ENCODE measurements around the gene POLR1A.

DNA sequence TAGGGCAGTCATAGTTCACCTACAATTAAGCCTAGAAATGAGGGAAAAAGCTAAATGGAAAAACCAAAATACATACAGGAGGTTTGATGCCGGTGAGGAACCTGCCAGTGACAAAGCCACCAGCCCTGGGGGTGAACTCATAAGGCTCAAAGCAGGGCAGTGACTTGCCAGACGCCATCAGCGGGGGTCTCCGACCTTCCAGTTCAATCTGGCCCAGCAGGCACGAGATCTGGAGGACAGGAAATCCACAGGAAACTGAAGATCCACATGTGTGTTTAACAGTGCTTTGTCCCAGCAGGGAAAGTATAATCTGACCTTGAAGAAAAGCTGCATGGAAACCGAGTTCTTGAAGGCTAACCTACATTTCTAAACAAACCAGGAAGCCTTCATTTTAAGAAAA is 60.1 kb downstream of the POLR1A start:
- TF ChIP-seq, protein P1, sequence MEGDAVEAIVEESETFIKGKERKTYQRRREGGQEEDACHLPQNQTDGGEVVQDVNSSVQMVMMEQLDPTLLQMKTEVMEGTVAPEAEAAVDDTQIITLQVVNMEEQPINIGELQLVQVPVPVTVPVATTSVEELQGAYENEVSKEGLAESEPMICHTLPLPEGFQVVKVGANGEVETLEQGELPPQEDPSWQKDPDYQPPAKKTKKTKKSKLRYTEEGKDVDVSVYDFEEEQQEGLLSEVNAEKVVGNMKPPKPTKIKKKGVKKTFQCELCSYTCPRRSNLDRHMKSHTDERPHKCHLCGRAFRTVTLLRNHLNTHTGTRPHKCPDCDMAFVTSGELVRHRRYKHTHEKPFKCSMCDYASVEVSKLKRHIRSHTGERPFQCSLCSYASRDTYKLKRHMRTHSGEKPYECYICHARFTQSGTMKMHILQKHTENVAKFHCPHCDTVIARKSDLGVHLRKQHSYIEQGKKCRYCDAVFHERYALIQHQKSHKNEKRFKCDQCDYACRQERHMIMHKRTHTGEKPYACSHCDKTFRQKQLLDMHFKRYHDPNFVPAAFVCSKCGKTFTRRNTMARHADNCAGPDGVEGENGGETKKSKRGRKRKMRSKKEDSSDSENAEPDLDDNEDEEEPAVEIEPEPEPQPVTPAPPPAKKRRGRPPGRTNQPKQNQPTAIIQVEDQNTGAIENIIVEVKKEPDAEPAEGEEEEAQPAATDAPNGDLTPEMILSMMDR (IDR thresholded peaks at IDR 0.05), result no peak
- TF ChIP-seq POLR2A (IDR thresholded peaks at IDR 0.05), result no peak
